ENCODE results near the gene TLK2.

Gene TLK2

GRCh38 chr17:62605588-62605987 is 127.0 kb downstream of the TLK2 start:
- TF ChIP-seq FOXP2 (optimal IDR thresholded peaks at IDR 0.05; ENCODE audit: borderline replicate concordance, extremely low read depth, extremely low read length, insufficient read depth): no peak
- no peak for TF ChIP-seq POLR2AphosphoS5 (IDR thresholded peaks at IDR 0.05; ENCODE audit: low read depth, low read length)
- no peak for TF ChIP-seq TAF1 (IDR thresholded peaks at IDR 0.05; ENCODE audit: borderline replicate concordance, insufficient read depth, low read length)
- no peak for TF ChIP-seq SIN3A (IDR thresholded peaks at IDR 0.05; ENCODE audit: borderline replicate concordance, insufficient read depth, low read length)
- TF ChIP-seq, protein P1, sequence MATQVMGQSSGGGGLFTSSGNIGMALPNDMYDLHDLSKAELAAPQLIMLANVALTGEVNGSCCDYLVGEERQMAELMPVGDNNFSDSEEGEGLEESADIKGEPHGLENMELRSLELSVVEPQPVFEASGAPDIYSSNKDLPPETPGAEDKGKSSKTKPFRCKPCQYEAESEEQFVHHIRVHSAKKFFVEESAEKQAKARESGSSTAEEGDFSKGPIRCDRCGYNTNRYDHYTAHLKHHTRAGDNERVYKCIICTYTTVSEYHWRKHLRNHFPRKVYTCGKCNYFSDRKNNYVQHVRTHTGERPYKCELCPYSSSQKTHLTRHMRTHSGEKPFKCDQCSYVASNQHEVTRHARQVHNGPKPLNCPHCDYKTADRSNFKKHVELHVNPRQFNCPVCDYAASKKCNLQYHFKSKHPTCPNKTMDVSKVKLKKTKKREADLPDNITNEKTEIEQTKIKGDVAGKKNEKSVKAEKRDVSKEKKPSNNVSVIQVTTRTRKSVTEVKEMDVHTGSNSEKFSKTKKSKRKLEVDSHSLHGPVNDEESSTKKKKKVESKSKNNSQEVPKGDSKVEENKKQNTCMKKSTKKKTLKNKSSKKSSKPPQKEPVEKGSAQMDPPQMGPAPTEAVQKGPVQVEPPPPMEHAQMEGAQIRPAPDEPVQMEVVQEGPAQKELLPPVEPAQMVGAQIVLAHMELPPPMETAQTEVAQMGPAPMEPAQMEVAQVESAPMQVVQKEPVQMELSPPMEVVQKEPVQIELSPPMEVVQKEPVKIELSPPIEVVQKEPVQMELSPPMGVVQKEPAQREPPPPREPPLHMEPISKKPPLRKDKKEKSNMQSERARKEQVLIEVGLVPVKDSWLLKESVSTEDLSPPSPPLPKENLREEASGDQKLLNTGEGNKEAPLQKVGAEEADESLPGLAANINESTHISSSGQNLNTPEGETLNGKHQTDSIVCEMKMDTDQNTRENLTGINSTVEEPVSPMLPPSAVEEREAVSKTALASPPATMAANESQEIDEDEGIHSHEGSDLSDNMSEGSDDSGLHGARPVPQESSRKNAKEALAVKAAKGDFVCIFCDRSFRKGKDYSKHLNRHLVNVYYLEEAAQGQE (IDR thresholded peaks at IDR 0.05; ENCODE audit: insufficient read depth in 1 of 2, low read depth in 2 of 2, low read length in 2 of 2): no peak

DNA sequence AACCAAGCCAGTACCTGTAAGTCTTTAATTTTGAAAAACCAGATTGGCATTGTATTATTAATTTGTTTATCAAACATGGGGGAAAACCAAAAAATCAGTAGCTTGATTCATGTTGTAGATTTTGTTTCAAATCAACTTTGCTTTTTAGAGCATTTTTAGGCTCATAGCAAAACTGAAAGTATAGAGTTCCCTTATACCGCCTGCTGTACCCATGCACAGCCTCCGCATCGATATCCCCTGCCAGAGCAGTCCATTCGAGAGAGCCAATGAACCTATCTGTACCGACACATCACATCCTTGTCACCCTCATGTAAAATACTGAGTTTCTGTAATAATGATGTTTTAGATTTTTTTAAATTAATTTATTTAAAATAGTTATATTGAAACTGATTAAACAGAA is 132.7 kb downstream of the TLK2 start:
- TF ChIP-seq, protein P1 (IDR thresholded peaks at IDR 0.05; ENCODE audit: insufficient read depth in 1 of 2, low read depth in 2 of 2, low read length in 2 of 2): no peak
- TF ChIP-seq POLR2AphosphoS5 (IDR thresholded peaks at IDR 0.05; ENCODE audit: low read depth, low read length) (no peak), SIN3A (IDR thresholded peaks at IDR 0.05; ENCODE audit: borderline replicate concordance, insufficient read depth, low read length) (no peak), FOXP2 (optimal IDR thresholded peaks at IDR 0.05; ENCODE audit: borderline replicate concordance, extremely low read depth, extremely low read length, insufficient read depth) (no peak), TAF1 (IDR thresholded peaks at IDR 0.05; ENCODE audit: borderline replicate concordance, insufficient read depth, low read length) (no peak)

- TF ChIP-seq, protein P1 (IDR thresholded peaks at IDR 0.05; ENCODE audit: insufficient read depth in 1 of 2, low read depth in 2 of 2, low read length in 2 of 2): no peak
- TF ChIP-seq POLR2AphosphoS5 (IDR thresholded peaks at IDR 0.05; ENCODE audit: low read depth, low read length): no peak
- TF ChIP-seq FOXP2 (optimal IDR thresholded peaks at IDR 0.05; ENCODE audit: borderline replicate concordance, extremely low read depth, extremely low read length, insufficient read depth): no peak
- TF ChIP-seq SIN3A (IDR thresholded peaks at IDR 0.05; ENCODE audit: borderline replicate concordance, insufficient read depth, low read length): no peak
- no peak for TF ChIP-seq TAF1 (IDR thresholded peaks at IDR 0.05; ENCODE audit: borderline replicate concordance, insufficient read depth, low read length)
Measured at GRCh38 chr17:62611728-62612127, 133.1 kb downstream of the TLK2 start.

DNA sequence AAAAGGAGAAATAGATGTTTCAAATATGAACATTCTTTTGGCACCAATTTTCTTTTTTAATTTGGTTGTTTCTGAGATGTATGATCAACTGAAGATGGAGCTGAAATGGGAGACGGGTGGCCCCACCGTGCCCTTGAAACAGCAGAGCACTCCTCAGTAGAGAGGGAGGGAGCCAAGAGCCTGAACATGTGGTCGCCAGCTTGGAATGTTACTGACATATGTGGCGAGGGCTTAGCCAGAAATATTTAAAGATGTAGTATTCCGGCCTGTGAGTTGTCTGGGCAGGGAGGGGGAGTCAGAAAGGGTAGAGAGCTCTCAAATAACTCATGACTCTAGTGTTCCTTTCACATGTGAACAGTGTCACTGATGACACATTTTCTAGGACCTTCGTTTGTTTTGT is 135.5 kb downstream of the TLK2 start:
- TF ChIP-seq, protein P1 (IDR thresholded peaks at IDR 0.05; ENCODE audit: insufficient read depth in 1 of 2, low read depth in 2 of 2, low read length in 2 of 2): no peak
- no peak for TF ChIP-seq SIN3A (IDR thresholded peaks at IDR 0.05; ENCODE audit: borderline replicate concordance, insufficient read depth, low read length)
- TF ChIP-seq POLR2AphosphoS5 (IDR thresholded peaks at IDR 0.05; ENCODE audit: low read depth, low read length): no peak
- no peak for TF ChIP-seq TAF1 (IDR thresholded peaks at IDR 0.05; ENCODE audit: borderline replicate concordance, insufficient read depth, low read length)
- no peak for TF ChIP-seq FOXP2 (optimal IDR thresholded peaks at IDR 0.05; ENCODE audit: borderline replicate concordance, extremely low read depth, extremely low read length, insufficient read depth)

DNA sequence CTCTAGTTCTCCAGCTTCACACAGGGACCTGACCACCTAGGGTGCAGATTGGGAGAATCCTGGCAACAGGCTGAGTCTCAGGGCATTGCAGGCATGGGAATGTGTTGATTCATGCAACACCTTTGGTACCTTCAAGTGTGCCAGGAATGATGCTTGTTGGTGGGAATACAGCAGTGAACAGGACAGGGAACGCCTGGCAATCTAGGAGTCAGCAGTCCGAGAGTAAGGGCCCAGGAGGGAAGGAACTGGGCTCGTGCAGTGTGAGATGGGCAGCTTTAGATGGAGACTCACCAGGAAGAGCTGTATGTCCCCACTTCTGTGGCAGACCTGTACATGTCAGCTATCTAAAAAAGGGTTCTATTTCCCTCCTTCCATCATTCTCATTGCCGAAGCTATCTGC is 136.9 kb downstream of the TLK2 start:
- no peak for TF ChIP-seq FOXP2 (optimal IDR thresholded peaks at IDR 0.05; ENCODE audit: borderline replicate concordance, extremely low read depth, extremely low read length, insufficient read depth)

All from PFSK-1 (cell line).